ENCODE results near the gene TUFM. TPM values are rescaled to one million over a fixed set of nuclear protein-coding genes. Genes with fewer than 3 reads are reported as not detected.
"Not testable (repeated sequence)": the region's sequence is repeated elsewhere in the genome, so short reads cannot be mapped to it uniquely, and the experiment has no call there.

TUFM gene
- total and polyA plus RNA-seq, 11 donors, result 179 to 384 (median 226) TPM

GRCh38 chr16:28802235-28803019, 43.7 kb downstream of the TUFM start:
- TF ChIP-seq CTCF (IDR thresholded peaks at IDR 0.05), result peak in 8 of 12 donors; percentile 27 to 61 (median 38)
- WGBS, 4 donors, result 48 to 82% (median 50%) methylated on average over 4 to 7 of the region's 13 CpGs
- H3K27me3 ChIP-seq; H3K4me1 ChIP-seq; H3K36me3 ChIP-seq; H3K9me3 ChIP-seq; H3K27ac ChIP-seq; intact Hi-C loops (cut with DNase I): not testable (repeated sequence)
- peak; percentile 83 to 97 (median 93) for ATAC-seq
- DNase-seq, result peak in 2 of 5 donors; percentile 57 to 86
- peak overlapping the region in 6 of 12 donors; percentile 21 to 37 (median 26) for H3K4me3 ChIP-seq

Small RNA genes within 50 kb of the gene (microRNA-seq; reads per million reads assigned to microRNA genes)
- gene MIR4721, result 0 reads per million in 4 donors

Other genes with a start within 250 kb of the TUFM start
- 1 to 10 TPM in 3 of 9 donors, under 1 TPM in 6; 0.39 to 2.4 (median 0.70) TPM for gene SULT1A2, start 249.3 kb downstream of the TUFM start, total RNA-seq
- under 1 TPM; 0.37 to 0.80 TPM for gene SULT1A2, start 249.3 kb downstream of the TUFM start, polyA plus RNA-seq
- gene SULT1A1, start 236.3 kb downstream of the TUFM start, total RNA-seq, result 10 to 100 TPM in 8 of 9 donors, 1 to 10 TPM in 1; 8.7 to 35.9 (median 20.6) TPM
- gene SULT1A1, start 236.3 kb downstream of the TUFM start, polyA plus RNA-seq, result 10 to 100 TPM in 1 of 2 donors, 1 to 10 TPM in 1; 6.9 to 12.3 TPM
- 1 to 10 TPM in 1 of 9 donors, not detected in 8; 1.0 TPM for gene NPIPB8, start 208.3 kb downstream of the TUFM start, total RNA-seq
- gene NPIPB8, start 208.3 kb downstream of the TUFM start, polyA plus RNA-seq, result under 1 TPM in 1 of 2 donors, not detected in 1; 0.10 TPM
- 100 to 1,000 TPM; 168 to 667 (median 433) TPM for gene EIF3C, start 134.9 kb downstream of the TUFM start, total RNA-seq
- 100 to 1,000 TPM; 467 to 477 TPM for gene EIF3C, start 134.9 kb downstream of the TUFM start, polyA plus RNA-seq
- gene NPIPB9, start 94.6 kb downstream of the TUFM start, total RNA-seq, result 1 to 10 TPM in 3 of 9 donors, under 1 TPM in 3, not detected in 3; 0.24 to 1.6 (median 0.89) TPM
- 1 to 10 TPM in 1 of 2 donors, under 1 TPM in 1; 0.18 to 1.2 TPM for gene NPIPB9, start 94.6 kb downstream of the TUFM start, polyA plus RNA-seq
- 10 to 100 TPM; 33.7 to 73.9 (median 44.8) TPM for gene ATXN2L, start 23.3 kb downstream of the TUFM start, total RNA-seq
- gene ATXN2L, start 23.3 kb downstream of the TUFM start, polyA plus RNA-seq, result 10 to 100 TPM; 43.5 to 48.9 TPM
- gene SH2B1, start 17.5 kb upstream of the TUFM start, total RNA-seq, result 10 to 100 TPM; 27.5 to 47.1 (median 34.7) TPM
- 10 to 100 TPM; 34.6 to 43.0 TPM for gene SH2B1, start 17.5 kb upstream of the TUFM start, polyA plus RNA-seq
- under 1 TPM in 5 of 9 donors, not detected in 4; 0.15 to 0.63 (median 0.52) TPM for gene ATP2A1, start 32.1 kb upstream of the TUFM start, total RNA-seq
- under 1 TPM; 0.06 to 0.19 TPM for gene ATP2A1, start 32.1 kb upstream of the TUFM start, polyA plus RNA-seq
- gene RABEP2, start 78.9 kb upstream of the TUFM start, total RNA-seq, result 10 to 100 TPM; 10.2 to 22.3 (median 14.7) TPM
- gene RABEP2, start 78.9 kb upstream of the TUFM start, polyA plus RNA-seq, result 10 to 100 TPM; 22.3 to 31.1 TPM
- gene CD19, start 85.6 kb upstream of the TUFM start, total RNA-seq, result under 1 TPM in 2 of 9 donors, not detected in 7; 0.21 to 0.44 TPM
- under 1 TPM; 0.10 to 0.23 TPM for gene CD19, start 85.6 kb upstream of the TUFM start, polyA plus RNA-seq
- gene NFATC2IP, start 104.6 kb upstream of the TUFM start, total RNA-seq, result 10 to 100 TPM; 11.1 to 25.3 (median 19.5) TPM
- 10 to 100 TPM; 12.7 to 23.4 TPM for gene NFATC2IP, start 104.6 kb upstream of the TUFM start, polyA plus RNA-seq
- 10 to 100 TPM; 13.4 to 33.0 (median 16.6) TPM for gene SPNS1, start 128.4 kb upstream of the TUFM start, total RNA-seq
- gene SPNS1, start 128.4 kb upstream of the TUFM start, polyA plus RNA-seq, result 10 to 100 TPM; 26.9 to 43.2 TPM
- gene LAT, start 138.7 kb upstream of the TUFM start, total RNA-seq, result 1 to 10 TPM in 5 of 9 donors, under 1 TPM in 3, not detected in 1; 0.62 to 7.7 (median 1.4) TPM
- 1 to 10 TPM; 1.3 to 2.9 TPM for gene LAT, start 138.7 kb upstream of the TUFM start, polyA plus RNA-seq